ENCODE data around the gene SLC25A27. TPM values are rescaled to one million over a fixed set of nuclear protein-coding genes. Genes with fewer than 3 reads are reported as not detected.
"Not testable (repeated sequence)": the region's sequence is repeated elsewhere in the genome, so short reads cannot be mapped to it uniquely, and the experiment has no call there.

The SLC25A27 gene
- polyA plus RNA-seq, 2 of the 4 experiments (the other 2 are of a cell fraction): 1.4 to 4.7 TPM

DNA sequence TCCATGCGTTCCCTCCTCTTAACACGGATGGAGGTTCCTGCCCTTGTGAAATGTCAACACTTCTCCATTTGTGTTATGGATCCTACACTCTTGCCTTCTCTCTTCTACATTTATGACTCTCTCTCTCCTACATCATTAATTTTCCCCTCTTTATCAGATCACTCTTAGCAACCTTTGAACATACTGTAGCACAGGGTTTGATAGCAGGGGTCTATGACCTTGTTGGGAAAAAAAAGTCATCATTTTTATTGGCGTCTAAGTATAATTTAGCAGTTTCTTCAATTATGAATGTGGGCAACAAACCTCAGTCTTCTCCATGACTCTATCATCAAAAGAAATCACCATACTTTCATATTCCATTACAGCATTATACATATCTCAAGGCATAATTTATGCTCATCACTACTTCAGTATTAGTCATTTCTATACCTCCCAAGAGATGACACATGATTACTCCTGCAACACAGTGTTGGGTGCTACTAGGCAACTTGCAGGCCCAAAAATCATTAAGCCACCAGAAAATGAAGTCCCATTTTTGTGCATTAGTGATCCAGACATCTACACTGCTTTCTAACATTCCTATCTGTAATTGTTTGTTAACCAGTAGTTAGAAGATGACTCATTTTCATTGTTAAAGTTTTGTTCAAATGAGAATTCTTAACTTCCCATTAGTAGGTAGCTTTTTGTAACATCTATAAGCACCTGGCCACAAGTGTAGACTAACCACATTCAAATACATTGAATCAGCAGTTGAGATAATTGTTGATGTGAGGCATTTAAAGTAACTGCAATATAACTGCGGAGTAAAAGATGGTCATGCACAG lies 9.6 kb upstream of the SLC25A27 start:
- no peak overlapping the region for H3K4me3 ChIP-seq
- FAIRE-seq: no peak
- ChIA-PET CTCF (no interaction called here), POLR2A (no interaction called here)
- H3K27ac ChIP-seq: no peak overlapping the region
- DNase-seq (ENCODE audit: low read depth in 1 of 2, low spot score in 1 of 2): no peak
- no peak for TF ChIP-seq ZC3H11A (IDR thresholded peaks at IDR 0.05)
- TF ChIP-seq NR3C1 (IDR thresholded peaks at IDR 0.05): no peak
- TF ChIP-seq POLR2A (IDR thresholded peaks at IDR 0.05; ENCODE audit: low read length): no peak
- TF ChIP-seq EHMT2 (IDR thresholded peaks at IDR 0.05; ENCODE audit: low read depth): no peak
- TF ChIP-seq CEBPB (IDR thresholded peaks at IDR 0.05): no peak
- no peak for TF ChIP-seq KDM1A (IDR thresholded peaks at IDR 0.05; ENCODE audit: low read depth)
- no peak for TF ChIP-seq FOXS1 (CRISPR knock-in tag; IDR thresholded peaks at IDR 0.05)
- TF ChIP-seq HMGXB4 (CRISPR knock-in tag; IDR thresholded peaks at IDR 0.05; ENCODE audit: borderline replicate concordance): no peak
- TF ChIP-seq, protein P1, sequence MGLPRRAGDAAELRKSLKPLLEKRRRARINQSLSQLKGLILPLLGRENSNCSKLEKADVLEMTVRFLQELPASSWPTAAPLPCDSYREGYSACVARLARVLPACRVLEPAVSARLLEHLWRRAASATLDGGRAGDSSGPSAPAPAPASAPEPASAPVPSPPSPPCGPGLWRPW (IDR thresholded peaks at IDR 0.05): no peak
- no peak for TF ChIP-seq RCOR1 (IDR thresholded peaks at IDR 0.05; ENCODE audit: low read depth, low read length)
- no peak for TF ChIP-seq JUNB (IDR thresholded peaks at IDR 0.05)
- TF ChIP-seq CBX2 (IDR thresholded peaks at IDR 0.05; ENCODE audit: borderline replicate concordance, low read depth): no peak
- no peak for TF ChIP-seq ESRRA (IDR thresholded peaks at IDR 0.05; ENCODE audit: borderline replicate concordance, low read length)
- no peak for TF ChIP-seq HOXB5 (CRISPR knock-in tag; IDR thresholded peaks at IDR 0.05)
- TF ChIP-seq HEYL (CRISPR knock-in tag; IDR thresholded peaks at IDR 0.05): no peak
- TF ChIP-seq NPAS2 (CRISPR knock-in tag; IDR thresholded peaks at IDR 0.05; ENCODE audit: borderline replicate concordance): no peak
- peaks cover 8% of the 10 kb centered on the region; the same call in 2 of the 3 replicates for H3K4me1 ChIP-seq
- 58% methylated on average over 4 of the region's 4 CpGs for WGBS (ENCODE audit: missing lambda C conversion rate)
- H3K4me2 ChIP-seq: no peak overlapping the region
- no peaks in the 10 kb centered on the region for H3K9me3 ChIP-seq
- no peak for ATAC-seq

DNA sequence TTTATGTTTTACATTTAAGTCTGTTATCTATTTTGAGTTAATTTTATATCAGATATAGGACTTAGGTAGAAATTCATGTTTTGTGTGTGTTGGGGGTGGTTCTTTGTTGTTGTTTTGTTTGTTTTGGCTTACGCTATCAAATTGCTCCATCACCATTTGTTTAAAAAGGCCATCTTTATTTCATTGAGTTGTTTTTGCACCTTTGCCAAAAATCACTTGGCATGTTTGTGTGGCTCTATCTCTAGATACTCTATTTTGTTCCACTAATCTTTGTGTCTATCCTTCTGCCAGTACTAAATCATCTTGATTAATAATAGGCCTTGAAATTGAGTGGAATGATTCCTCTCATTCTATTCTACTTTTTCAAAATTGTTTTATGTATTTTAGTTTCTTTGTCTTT lies 7.5 kb upstream of the SLC25A27 start:
- TF ChIP-seq FOSL2 (IDR thresholded peaks at IDR 0.05) (no peak), FOSL2 (CRISPR knock-in tag; IDR thresholded peaks at IDR 0.05) (no peak), ZNF302 (CRISPR knock-in tag; IDR thresholded peaks at IDR 0.05) (no peak), MAX (IDR thresholded peaks at IDR 0.05) (no peak), HOXB5 (CRISPR knock-in tag; IDR thresholded peaks at IDR 0.05) (no peak), TFCP2L1 (CRISPR knock-in tag; IDR thresholded peaks at IDR 0.05) (no peak), ATOH8 (CRISPR knock-in tag; IDR thresholded peaks at IDR 0.05; ENCODE audit: low read depth) (no peak), POLR2AphosphoS2 (conservative IDR thresholded peaks at IDR 0.05; ENCODE audit: low read length) (no peak), EHMT2 (IDR thresholded peaks at IDR 0.05; ENCODE audit: low read depth) (no peak), POLR2A (IDR thresholded peaks at IDR 0.05; ENCODE audit: low read length) (no peak)
- TF ChIP-seq, protein P2, sequence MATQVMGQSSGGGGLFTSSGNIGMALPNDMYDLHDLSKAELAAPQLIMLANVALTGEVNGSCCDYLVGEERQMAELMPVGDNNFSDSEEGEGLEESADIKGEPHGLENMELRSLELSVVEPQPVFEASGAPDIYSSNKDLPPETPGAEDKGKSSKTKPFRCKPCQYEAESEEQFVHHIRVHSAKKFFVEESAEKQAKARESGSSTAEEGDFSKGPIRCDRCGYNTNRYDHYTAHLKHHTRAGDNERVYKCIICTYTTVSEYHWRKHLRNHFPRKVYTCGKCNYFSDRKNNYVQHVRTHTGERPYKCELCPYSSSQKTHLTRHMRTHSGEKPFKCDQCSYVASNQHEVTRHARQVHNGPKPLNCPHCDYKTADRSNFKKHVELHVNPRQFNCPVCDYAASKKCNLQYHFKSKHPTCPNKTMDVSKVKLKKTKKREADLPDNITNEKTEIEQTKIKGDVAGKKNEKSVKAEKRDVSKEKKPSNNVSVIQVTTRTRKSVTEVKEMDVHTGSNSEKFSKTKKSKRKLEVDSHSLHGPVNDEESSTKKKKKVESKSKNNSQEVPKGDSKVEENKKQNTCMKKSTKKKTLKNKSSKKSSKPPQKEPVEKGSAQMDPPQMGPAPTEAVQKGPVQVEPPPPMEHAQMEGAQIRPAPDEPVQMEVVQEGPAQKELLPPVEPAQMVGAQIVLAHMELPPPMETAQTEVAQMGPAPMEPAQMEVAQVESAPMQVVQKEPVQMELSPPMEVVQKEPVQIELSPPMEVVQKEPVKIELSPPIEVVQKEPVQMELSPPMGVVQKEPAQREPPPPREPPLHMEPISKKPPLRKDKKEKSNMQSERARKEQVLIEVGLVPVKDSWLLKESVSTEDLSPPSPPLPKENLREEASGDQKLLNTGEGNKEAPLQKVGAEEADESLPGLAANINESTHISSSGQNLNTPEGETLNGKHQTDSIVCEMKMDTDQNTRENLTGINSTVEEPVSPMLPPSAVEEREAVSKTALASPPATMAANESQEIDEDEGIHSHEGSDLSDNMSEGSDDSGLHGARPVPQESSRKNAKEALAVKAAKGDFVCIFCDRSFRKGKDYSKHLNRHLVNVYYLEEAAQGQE (IDR thresholded peaks at IDR 0.05): no peak
- TF ChIP-seq, protein P3, sequence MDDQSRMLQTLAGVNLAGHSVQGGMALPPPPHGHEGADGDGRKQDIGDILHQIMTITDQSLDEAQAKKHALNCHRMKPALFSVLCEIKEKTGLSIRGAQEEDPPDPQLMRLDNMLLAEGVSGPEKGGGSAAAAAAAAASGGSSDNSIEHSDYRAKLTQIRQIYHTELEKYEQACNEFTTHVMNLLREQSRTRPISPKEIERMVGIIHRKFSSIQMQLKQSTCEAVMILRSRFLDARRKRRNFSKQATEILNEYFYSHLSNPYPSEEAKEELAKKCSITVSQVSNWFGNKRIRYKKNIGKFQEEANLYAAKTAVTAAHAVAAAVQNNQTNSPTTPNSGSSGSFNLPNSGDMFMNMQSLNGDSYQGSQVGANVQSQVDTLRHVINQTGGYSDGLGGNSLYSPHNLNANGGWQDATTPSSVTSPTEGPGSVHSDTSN (IDR thresholded peaks at IDR 0.05): no peak
- TF ChIP-seq, protein P4, sequence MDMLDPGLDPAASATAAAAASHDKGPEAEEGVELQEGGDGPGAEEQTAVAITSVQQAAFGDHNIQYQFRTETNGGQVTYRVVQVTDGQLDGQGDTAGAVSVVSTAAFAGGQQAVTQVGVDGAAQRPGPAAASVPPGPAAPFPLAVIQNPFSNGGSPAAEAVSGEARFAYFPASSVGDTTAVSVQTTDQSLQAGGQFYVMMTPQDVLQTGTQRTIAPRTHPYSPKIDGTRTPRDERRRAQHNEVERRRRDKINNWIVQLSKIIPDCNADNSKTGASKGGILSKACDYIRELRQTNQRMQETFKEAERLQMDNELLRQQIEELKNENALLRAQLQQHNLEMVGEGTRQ (IDR thresholded peaks at IDR 0.05): no peak
- ChIA-PET POLR2A (no interaction called here), CTCF (no interaction called here)
- Histone ChIP-seq H3K4me1 (peaks cover 3% of the 10 kb centered on the region; the same call in 2 of the 3 replicates), H3K4me2 (no peak overlapping the region), H3K4me3 (no peak overlapping the region), H3K27ac (no peak overlapping the region), H3K9me3 (no peaks in the 10 kb centered on the region)
- no peak for DNase-seq (ENCODE audit: low read depth in 1 of 2, low spot score in 1 of 2)
- WGBS (ENCODE audit: missing lambda C conversion rate): 86% methylated on average over 1 of the region's 1 CpG
- ATAC-seq: no peak
- no peak for FAIRE-seq

GRCh38 chr6:46648108-46648507 lies 4.7 kb upstream of the SLC25A27 start:
- H3K9me3 ChIP-seq; H3K4me3 ChIP-seq; POLR2A ChIA-PET; H3K27ac ChIP-seq; FAIRE-seq; ATAC-seq; DNase-seq (ENCODE audit: low read depth in 1 of 2, low spot score in 1 of 2); CTCF ChIA-PET; H3K4me2 ChIP-seq: not testable (repeated sequence)
- peaks cover 10% of the 10 kb centered on the region; the same call in 2 of the 3 replicates for H3K4me1 ChIP-seq
- 74% methylated on average over 2 of the region's 4 CpGs for WGBS (ENCODE audit: missing lambda C conversion rate)
